Smooth muscle cell (in vitro differentiated cells): ENCODE data around the gene RAI2. TPM values are rescaled to one million over a fixed set of nuclear protein-coding genes. Genes with fewer than 3 reads are reported as not detected.

Experiments used
- DNase-seq: peaks from one replicate; lab custom pipeline; 2025; ENCODE audit not compliant: unreplicated experiment; lab: John Stamatoyannopoulos, UW
- H2AFZ ChIP-seq: fragments of 200-600 bp; sonication (generic); 2 replicates; pipeline ENCODE4 v1.6.0; 2016; ENCODE audit warnings: antibody characterized with exemption, low read depth, mild to moderate bottlenecking
- H3F3A ChIP-seq: fragments of 200-600 bp; sonication (generic); 2 replicates; pipeline ENCODE4 v1.6.0; 2017; ENCODE audit warnings: antibody characterized with exemption, low read depth
- H3K27ac ChIP-seq: fragments of 200-600 bp; sonication (generic); 2 replicates; pipeline ENCODE4 v1.5.1; 2016; ENCODE audit warnings: low read depth, mild to moderate bottlenecking
- H3K27me3 ChIP-seq: fragments of 200-600 bp; sonication (generic); 2 replicates; pipeline ENCODE4 v1.6.1; 2016; ENCODE audit warnings: low read depth, mild to moderate bottlenecking
- H3K36me3 ChIP-seq: fragments of 200-600 bp; sonication (generic); 2 replicates; pipeline ENCODE4 v1.5.1; 2016; ENCODE audit warnings: low read depth
- H3K4me1 ChIP-seq: fragments of 200-600 bp; sonication (generic); 2 replicates; pipeline ENCODE4 v1.5.1; 2016; ENCODE audit warnings: low read depth
- H3K4me2 ChIP-seq: fragments of 200-600 bp; sonication (generic); 2 replicates; pipeline ENCODE4 v1.6.0; 2016; ENCODE audit warnings: mild to moderate bottlenecking
- H3K4me3 ChIP-seq: fragments of 200-600 bp; sonication (generic); 2 replicates; pipeline ENCODE4 v1.5.1; 2016; ENCODE audit warnings: mild to moderate bottlenecking
- H3K79me2 ChIP-seq: fragments of 200-600 bp; sonication (generic); 2 replicates; pipeline ENCODE4 v1.6.0; 2016; ENCODE audit warnings: low read depth, mild to moderate bottlenecking
- H3K9ac ChIP-seq: fragments of 200-600 bp; sonication (generic); 2 replicates; pipeline ENCODE4 v1.6.0; 2016; ENCODE audit warnings: low read depth
- H3K9me3 ChIP-seq: fragments of 200-600 bp; sonication (generic); replicated peaks from 2 replicates; pipeline ENCODE4 v1.5.1; 2016; ENCODE audit warnings: low read depth
- H4K20me1 ChIP-seq: fragments of 200-600 bp; sonication (generic); 2 replicates; pipeline ENCODE4 v1.6.0; 2016; ENCODE audit warnings: low read depth
- CTCF ChIP-seq: fragments of 200-600 bp; sonication (generic); IDR thresholded peaks from 2 replicates; pipeline ENCODE4 v1.5.1; 2017; ENCODE audit warnings: borderline replicate concordance, mild to moderate bottlenecking, antibody characterized with exemption; ENCODE audit not compliant: insufficient read depth, poor library complexity, severe bottlenecking
- WGBS: methylation state at CpG from one replicate; pipeline ENCODE4 v1.1.7; 2016; ENCODE audit warnings: low lambda C conversion rate; 5-methylcytosine and 5-hydroxymethylcytosine counted together
- polyA plus RNA-seq: library from polyadenylated mRNA; unstranded; fragments of >200 nt; fragmentation: Nextera tagmentation; extraction: Ambion mirVana; gene quantifications from 2 replicates; pipeline ENCODE4 v1.2.1, GENCODE V29; 2016
- total RNA-seq: library from RNA; depleted of rRNA; stranded (reverse); fragments of >200 nt; gene quantifications from 2 replicates; pipeline ENCODE4 v1.2.3, GENCODE V29; 2014

RAI2 gene
- total and polyA plus RNA-seq, 2 experiments from 2014 or later = 0.72 TPM; not detected in 1

GRCh38 chrX:17802756-17803155 lies 58.3 kb downstream of the RAI2 start:
- H2AFZ ChIP-seq = no peak overlapping the region
- no peaks in the 10 kb centered on the region for H3K4me1 ChIP-seq
- H3K27me3 ChIP-seq = no peaks in the 10 kb centered on the region
- no peaks in the 10 kb centered on the region for H4K20me1 ChIP-seq
- H3K9me3 ChIP-seq = no peaks in the 10 kb centered on the region
- H3K79me2 ChIP-seq = no peaks in the 10 kb centered on the region
- H3K4me2 ChIP-seq = no peak overlapping the region
- 75% methylated on average over 7 of the region's 7 CpGs for WGBS
- H3K9ac ChIP-seq = no peak overlapping the region
- no peak for TF ChIP-seq CTCF
- H3F3A ChIP-seq = no peaks in the 10 kb centered on the region
- no peak overlapping the region for H3K4me3 ChIP-seq
- no peak overlapping the region for H3K27ac ChIP-seq
- H3K36me3 ChIP-seq = no peaks in the 10 kb centered on the region
- no peak for DNase-seq

- Histone ChIP-seq H3F3A (no peaks in the 10 kb centered on the region), H3K4me3 (no peak overlapping the region), H3K27me3 (no peaks in the 10 kb centered on the region), H4K20me1 (no peaks in the 10 kb centered on the region), H3K4me2 (no peak overlapping the region), H3K79me2 (no peaks in the 10 kb centered on the region), H3K4me1 (no peaks in the 10 kb centered on the region), H3K9me3 (no peaks in the 10 kb centered on the region), H3K9ac (no peak overlapping the region), H2AFZ (no peak overlapping the region), H3K36me3 (no peaks in the 10 kb centered on the region), H3K27ac (no peak overlapping the region)
- no peak for DNase-seq
- WGBS = 82% methylated on average over 13 of the region's 13 CpGs
- TF ChIP-seq CTCF = no peak
Measured at GRCh38 chrX:17801431-17801830, 59.7 kb downstream of the RAI2 start.

- H3F3A ChIP-seq = no peaks in the 10 kb centered on the region
- H3K27ac ChIP-seq = no peak overlapping the region
- H3K4me3 ChIP-seq = no peak overlapping the region
- DNase-seq = no peak
- no peaks in the 10 kb centered on the region for H3K79me2 ChIP-seq
- TF ChIP-seq CTCF = no peak
- no peak overlapping the region for H2AFZ ChIP-seq
- no peak overlapping the region for H3K9ac ChIP-seq
- no peaks in the 10 kb centered on the region for H3K4me1 ChIP-seq
- H4K20me1 ChIP-seq = no peaks in the 10 kb centered on the region
- no peaks in the 10 kb centered on the region for H3K36me3 ChIP-seq
- no peak overlapping the region for H3K4me2 ChIP-seq
- no peaks in the 10 kb centered on the region for H3K27me3 ChIP-seq
- 95% methylated on average over 4 of the region's 4 CpGs for WGBS
- no peaks in the 10 kb centered on the region for H3K9me3 ChIP-seq
Measured at GRCh38 chrX:17798921-17799320, 62.2 kb downstream of the RAI2 start.

- Histone ChIP-seq H3K4me3 (no peak overlapping the region), H2AFZ (no peak overlapping the region), H3K36me3 (no peaks in the 10 kb centered on the region), H3F3A (no peaks in the 10 kb centered on the region), H3K9ac (no peak overlapping the region), H3K27ac (no peak overlapping the region), H3K9me3 (no peaks in the 10 kb centered on the region), H3K79me2 (no peaks in the 10 kb centered on the region), H4K20me1 (no peaks in the 10 kb centered on the region), H3K4me1 (no peaks in the 10 kb centered on the region), H3K27me3 (no peaks in the 10 kb centered on the region), H3K4me2 (no peak overlapping the region)
- TF ChIP-seq CTCF = no peak
- WGBS = 62% methylated on average over 1 of the region's 1 CpG
- DNase-seq = no peak
Measured at GRCh38 chrX:17792826-17793225, 68.3 kb downstream of the RAI2 start.
